Psoas muscle (tissue), 8 donors: Measurements from ENCODE around the gene GRM7. TPM values are rescaled to one million over a fixed set of nuclear protein-coding genes. Genes with fewer than 3 reads are reported as not detected.

ENCODE experiments used
- ATAC-seq, 4 donors: fragments of 200-7000 bp; cut with Tn5 transposase; one replicate each; pipeline ENCODE4 v1.9.1; 2020; ENCODE audit warnings: moderate library complexity in 3 of 4, mild to moderate bottlenecking in 2 of 4
- DNase-seq, 2 donors: peaks; one replicate each; pipeline ENCODE4 v3.0.0-alpha.2; 2020
- H3K27ac ChIP-seq: fragments of 200-600 bp; one replicate; pipeline ENCODE4 v1.8.0; 2022
- H3K27me3 ChIP-seq, 3 donors: fragments of 200-600 bp in 1 of 3; one replicate each; pipeline versions ENCODE4 v1.6.1 to v1.8.0; 2013 to 2022; ENCODE audit warnings: low read length in 2 of 3, mild to moderate bottlenecking in 2 of 3, moderate library complexity in 1 of 3; ENCODE audit not compliant: insufficient read depth in 3 of 3
- H3K36me3 ChIP-seq, 2 donors: fragments of 200-600 bp in 1 of 2; one replicate each; pipeline versions ENCODE4 v1.6.1 to v1.8.0; 2013 to 2022; ENCODE audit warnings: low read depth in 1 of 2, mild to moderate bottlenecking in 1 of 2, moderate library complexity in 1 of 2; ENCODE audit not compliant: insufficient read depth in 1 of 2
- H3K4me1 ChIP-seq: fragments of 200-600 bp; one replicate; pipeline ENCODE4 v1.8.0; 2022
- H3K4me3 ChIP-seq: fragments of 200-600 bp; one replicate; pipeline ENCODE4 v1.8.0; 2022; ENCODE audit warnings: mild to moderate bottlenecking
- H3K9me3 ChIP-seq: fragments of 200-600 bp; one replicate; pipeline ENCODE4 v1.8.0; 2022
- CTCF ChIP-seq: fragments of 200-600 bp; IDR thresholded peaks from one replicate; pipeline ENCODE4 v1.8.0; 2022; ENCODE audit warnings: antibody characterized with exemption
- WGBS, 3 donors: extraction: QIAGEN DNeasy Blood & Tissue Kit; methylation state at CpG; one replicate each; pipeline versions ENCODE4 v1.1.6 to v1.1.7; 2013; 5-methylcytosine and 5-hydroxymethylcytosine counted together
- intact Hi-C, 2 donors: fragments of 100-400 bp; cut with DNase I; formaldehyde crosslinking; loops; one replicate each; pipeline versions ENCODE4 v1.11.0 to v1.14.2; 2022
- long read RNA-seq, 2 donors: library from polyadenylated mRNA; unstranded; transcript quantifications; one replicate each; pipeline ENCODE4 v2.0.0, GENCODE V29; 2021
- polyA plus RNA-seq, 3 donors: library from polyadenylated mRNA; stranded (reverse); fragments of 200-250 nt; gene quantifications; one replicate each; pipeline ENCODE4 v1.2.3, GENCODE V29; 2013
- total RNA-seq, 4 donors: library from RNA; stranded (reverse); fragmentation: NEBNext Ultra II Directional in 2 of 4; extraction: Animal tissue kit (Norgen Biotek cat#: 25700) in 2 of 4; gene quantifications; one replicate each; pipeline versions ENCODE4 v1.2.1 to v1.2.4, GENCODE V29; 2021 to 2023
- donor health status: healthy with polysubstance abuse.
- donor health status: DM: no; HTN: no; CAD: no; lungs with moderate emphysema.
- donor health status: Bipolar disorder and iron deficiency.
- donor health status: healthy.
- donor health status: DM: yes; HTN: yes; CAD: no.
- donor health status: DM: no; HTN: no; CAD: no.
- donor health status: DM: no; HTN: no; CAD: no.
- donor health status: DM: yes; HTN: yes; CAD: no.

GRM7 gene
- total RNA-seq (not detected), polyA plus RNA-seq (under 1 TPM in 1 of 3 donors, not detected in 2; 0.01 TPM)
- long read RNA-seq, donor 1: 0 reads
- long read RNA-seq, donor 2: 0 reads

DNA sequence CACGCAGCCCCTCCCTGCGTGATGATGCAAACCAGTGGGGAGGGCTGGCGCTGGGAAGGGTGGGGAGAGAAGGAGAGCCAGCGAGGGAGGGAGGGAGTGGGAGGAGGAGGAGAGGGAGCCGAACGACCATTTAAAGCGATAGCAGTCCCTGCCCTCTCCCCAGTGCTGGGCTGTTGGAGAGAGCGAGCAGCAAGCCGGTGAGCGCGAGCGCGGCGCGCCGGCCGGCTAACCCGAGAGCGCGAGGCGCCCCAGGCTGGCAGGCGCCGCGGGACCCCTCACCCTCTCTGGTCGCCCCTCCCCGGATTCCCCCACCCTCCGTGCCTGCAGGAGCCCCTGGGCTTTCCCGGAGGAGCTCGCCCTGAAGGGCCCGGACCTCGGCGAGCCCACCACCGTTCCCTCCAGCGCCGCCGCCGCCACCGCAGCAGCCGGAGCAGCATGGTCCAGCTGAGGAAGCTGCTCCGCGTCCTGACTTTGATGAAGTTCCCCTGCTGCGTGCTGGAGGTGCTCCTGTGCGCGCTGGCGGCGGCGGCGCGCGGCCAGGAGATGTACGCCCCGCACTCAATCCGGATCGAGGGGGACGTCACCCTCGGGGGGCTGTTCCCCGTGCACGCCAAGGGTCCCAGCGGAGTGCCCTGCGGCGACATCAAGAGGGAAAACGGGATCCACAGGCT is at the start of gene GRM7:
Gene GRM7 (plus strand): TSS at position 162 of the 671 bp plus-strand sequence.
- no peaks in the 10 kb centered on the region for H3K36me3 ChIP-seq
- no peak for DNase-seq
- no peaks in the 10 kb centered on the region for H3K4me1 ChIP-seq
- intact Hi-C loops: no loop called here
- peaks cover 4 to 35% (median 6%) of the 10 kb centered on the region in 3 donors for H3K27me3 ChIP-seq
- H3K27ac ChIP-seq: no peak within 1 kb of the TSS
- H3K9me3 ChIP-seq: no peaks in the 10 kb centered on the region
- H3K4me3 ChIP-seq: peak within 1 kb of the TSS; percentile 38
- 1 to 2% (median 1%) methylated on average over 42 to 62 of the region's 62 CpGs for WGBS, 3 donors
- no peak for TF ChIP-seq CTCF
- peak in 1 of 4 donors; percentile 47 for ATAC-seq

GRCh38 chr3:6821411-6821810 is 39.5 kb upstream of the GRM7 start:
- intact Hi-C loops: no loop called here
- Histone ChIP-seq H3K9me3 (no peaks in the 10 kb centered on the region), H3K4me3 (no peak overlapping the region), H3K27me3 (no peaks in the 10 kb centered on the region), H3K36me3 (no peaks in the 10 kb centered on the region), H3K27ac (no peak overlapping the region), H3K4me1 (no peaks in the 10 kb centered on the region)
- DNase-seq (no peak), ATAC-seq (no peak)
- 78 to 79% (median 79%) methylated on average over 3 of the region's 3 CpGs for WGBS, 3 donors
- no peak for TF ChIP-seq CTCF

DNA sequence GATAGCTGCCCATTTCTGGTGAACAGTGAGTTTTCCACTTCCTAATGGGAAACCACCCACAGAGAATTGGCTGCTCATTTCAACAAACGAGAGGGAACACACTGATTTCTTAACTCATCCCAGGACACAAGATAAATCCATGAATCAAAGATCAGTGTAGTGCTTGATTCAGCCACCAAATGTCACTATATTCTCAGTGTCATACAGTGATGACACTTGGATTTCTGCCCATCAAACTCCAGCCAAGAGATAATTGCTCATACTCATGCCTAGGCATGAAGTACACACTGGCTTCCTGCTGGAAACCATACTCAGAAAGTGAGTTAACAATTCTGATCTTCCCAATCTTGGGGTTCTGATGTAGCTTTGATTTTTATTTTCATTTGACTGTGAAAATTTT is 35.4 kb upstream of the GRM7 start:
- no peak overlapping the region for H3K4me3 ChIP-seq
- no peak overlapping the region for H3K27ac ChIP-seq
- H3K36me3 ChIP-seq: no peaks in the 10 kb centered on the region
- H3K9me3 ChIP-seq: no peaks in the 10 kb centered on the region
- no peaks in the 10 kb centered on the region for H3K27me3 ChIP-seq
- no peak for TF ChIP-seq CTCF
- H3K4me1 ChIP-seq: no peaks in the 10 kb centered on the region
- ATAC-seq (no peak), DNase-seq (no peak)
- 24 to 34% (median 33%) methylated on average over 1 of the region's 1 CpG for WGBS, 3 donors
- intact Hi-C loops: no loop called here

GRCh38 chr3:6827453-6827852 is 33.5 kb upstream of the GRM7 start:
- no peaks in the 10 kb centered on the region for H3K27me3 ChIP-seq
- no peak for TF ChIP-seq CTCF
- no peaks in the 10 kb centered on the region for H3K4me1 ChIP-seq
- ATAC-seq: no peak
- no peak overlapping the region for H3K27ac ChIP-seq
- 67 to 79% (median 72%) methylated on average over 6 of the region's 6 CpGs for WGBS, 3 donors
- H3K36me3 ChIP-seq: no peaks in the 10 kb centered on the region
- no peak overlapping the region for H3K4me3 ChIP-seq
- no peak for DNase-seq
- intact Hi-C loops: no loop called here
- no peaks in the 10 kb centered on the region for H3K9me3 ChIP-seq

DNA sequence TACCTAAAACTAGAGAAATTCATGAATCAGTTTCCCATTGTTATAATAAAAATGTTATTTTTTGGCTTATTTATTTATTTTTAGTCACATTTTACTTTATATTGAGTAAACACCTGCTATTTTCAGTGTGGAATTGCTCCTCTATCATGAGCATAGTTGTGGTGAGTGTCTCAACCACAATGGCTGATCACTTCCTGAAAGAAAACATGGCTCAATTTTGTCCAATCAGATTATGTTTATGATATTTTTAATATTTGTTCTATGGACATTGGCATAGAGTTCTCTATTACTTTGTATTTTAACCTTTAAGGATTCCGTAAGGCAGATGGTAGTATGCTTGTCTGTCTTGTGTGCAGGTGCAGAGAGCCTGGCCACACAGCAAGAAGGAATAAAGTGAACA is 16.2 kb upstream of the GRM7 start:
- WGBS, 3 donors: 83 to 93% (median 90%) methylated on average over 1 of the region's 1 CpG
- H3K4me3 ChIP-seq: no peak overlapping the region
- H3K27me3 ChIP-seq: no peaks in the 10 kb centered on the region
- H3K4me1 ChIP-seq: no peaks in the 10 kb centered on the region
- TF ChIP-seq CTCF: no peak
- DNase-seq: no peak
- intact Hi-C loops: no loop called here
- H3K9me3 ChIP-seq: no peaks in the 10 kb centered on the region
- ATAC-seq: no peak
- no peaks in the 10 kb centered on the region for H3K36me3 ChIP-seq
- no peak overlapping the region for H3K27ac ChIP-seq
